GM18502 (cell line): ENCODE measurements around the gene DBR1.

Source experiments
- ATAC-seq: cut with Tn5 transposase; IDR thresholded peaks from one replicate; pipeline ENCODE4 v1.9.1; 2021; ENCODE audit warnings: mild to moderate bottlenecking; ENCODE audit not compliant: unreplicated experiment, poor library complexity

Gene DBR1, protein sequence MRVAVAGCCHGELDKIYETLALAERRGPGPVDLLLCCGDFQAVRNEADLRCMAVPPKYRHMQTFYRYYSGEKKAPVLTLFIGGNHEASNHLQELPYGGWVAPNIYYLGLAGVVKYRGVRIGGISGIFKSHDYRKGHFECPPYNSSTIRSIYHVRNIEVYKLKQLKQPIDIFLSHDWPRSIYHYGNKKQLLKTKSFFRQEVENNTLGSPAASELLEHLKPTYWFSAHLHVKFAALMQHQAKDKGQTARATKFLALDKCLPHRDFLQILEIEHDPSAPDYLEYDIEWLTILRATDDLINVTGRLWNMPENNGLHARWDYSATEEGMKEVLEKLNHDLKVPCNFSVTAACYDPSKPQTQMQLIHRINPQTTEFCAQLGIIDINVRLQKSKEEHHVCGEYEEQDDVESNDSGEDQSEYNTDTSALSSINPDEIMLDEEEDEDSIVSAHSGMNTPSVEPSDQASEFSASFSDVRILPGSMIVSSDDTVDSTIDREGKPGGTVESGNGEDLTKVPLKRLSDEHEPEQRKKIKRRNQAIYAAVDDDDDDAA

DNA sequence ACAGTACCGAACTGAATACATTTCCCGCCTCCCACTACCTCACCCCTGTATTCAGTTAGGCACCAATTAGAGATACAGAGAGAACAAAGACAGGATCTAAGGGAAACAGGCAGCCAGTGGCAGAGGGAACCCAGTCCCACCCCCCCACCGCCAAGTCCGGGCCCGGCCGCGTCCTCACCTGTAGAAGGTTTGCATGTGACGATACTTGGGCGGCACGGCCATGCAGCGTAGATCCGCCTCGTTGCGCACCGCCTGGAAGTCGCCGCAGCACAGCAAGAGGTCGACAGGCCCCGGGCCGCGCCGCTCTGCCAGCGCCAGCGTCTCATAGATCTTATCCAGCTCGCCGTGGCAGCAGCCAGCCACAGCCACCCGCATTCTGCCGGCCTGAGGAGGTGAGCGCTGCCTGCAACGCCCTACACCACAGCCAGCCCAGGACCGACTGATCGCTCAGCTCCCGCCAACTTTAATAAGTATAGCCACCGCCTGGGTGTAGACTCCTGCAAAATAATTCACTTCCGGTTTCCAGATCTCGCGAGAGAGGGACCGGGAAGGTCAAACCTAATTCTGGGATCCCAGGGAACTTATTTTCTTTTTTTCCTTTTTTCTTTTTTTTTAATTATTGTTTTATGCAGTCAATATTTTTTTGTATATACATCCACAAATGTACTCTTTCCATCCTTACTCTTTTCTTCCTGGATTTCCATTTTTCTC lies at the start of gene DBR1:
Gene DBR1 (minus strand): TSS at position 501 of the 711 bp plus-strand sequence. CDS start 126 bp downstream, at position 375.
- ATAC-seq: peak; percentile 93

DNA sequence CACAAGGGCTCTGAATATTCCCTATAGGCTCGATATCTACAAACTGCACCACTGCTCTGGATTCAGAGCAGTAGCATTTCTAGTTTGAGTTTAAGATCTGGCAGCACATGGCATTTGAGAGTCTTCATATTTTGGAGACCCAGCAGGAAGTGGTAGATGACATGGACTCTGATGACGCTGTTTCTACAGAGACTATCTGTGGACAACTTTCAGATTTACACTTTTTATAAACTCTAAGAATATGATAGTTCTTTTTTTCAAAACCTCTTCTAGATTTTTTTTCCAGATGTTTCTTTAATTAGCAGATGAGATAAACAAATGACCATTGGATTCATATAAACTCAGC lies 48.2 kb upstream of the DBR1 start:
- no peak for ATAC-seq

DNA sequence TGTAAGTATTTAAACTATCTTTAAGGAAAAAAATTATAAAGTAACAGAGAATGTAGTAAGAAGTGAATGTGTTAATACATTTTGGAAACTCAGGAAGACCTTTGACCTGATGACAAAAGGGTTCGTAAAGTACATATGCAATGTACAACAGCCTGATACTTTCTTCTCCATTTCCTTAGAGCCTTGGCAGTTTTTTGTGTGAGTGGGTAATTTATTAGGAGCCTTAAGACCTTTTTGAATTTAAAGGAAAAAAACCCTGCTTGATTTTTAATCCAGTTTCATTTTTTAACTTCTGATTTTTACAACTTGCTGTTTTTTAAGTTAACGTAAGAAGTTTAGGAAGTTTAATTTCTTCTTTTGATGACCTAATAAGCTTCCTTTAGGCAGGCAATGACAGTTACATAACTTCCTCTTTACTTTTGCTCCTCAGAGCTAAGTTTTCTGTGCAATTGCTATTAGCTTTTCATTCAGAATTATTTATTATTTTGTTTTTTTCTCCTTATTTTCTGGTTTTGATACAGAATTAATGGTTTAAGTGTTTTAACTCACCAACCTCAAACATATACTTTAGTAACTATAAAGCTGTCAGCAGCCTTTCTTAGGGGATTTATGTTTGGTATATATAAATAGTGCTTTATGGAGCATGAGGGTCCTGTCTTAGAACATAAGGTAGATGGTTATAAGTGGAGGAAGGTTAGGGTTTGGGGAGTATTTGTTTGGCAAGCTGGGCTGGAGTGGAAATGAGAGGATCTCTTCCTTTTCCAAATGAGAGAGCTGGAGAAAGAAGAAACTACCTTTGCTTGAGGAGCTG lies 47.6 kb upstream of the DBR1 start:
- no peak for ATAC-seq

DNA sequence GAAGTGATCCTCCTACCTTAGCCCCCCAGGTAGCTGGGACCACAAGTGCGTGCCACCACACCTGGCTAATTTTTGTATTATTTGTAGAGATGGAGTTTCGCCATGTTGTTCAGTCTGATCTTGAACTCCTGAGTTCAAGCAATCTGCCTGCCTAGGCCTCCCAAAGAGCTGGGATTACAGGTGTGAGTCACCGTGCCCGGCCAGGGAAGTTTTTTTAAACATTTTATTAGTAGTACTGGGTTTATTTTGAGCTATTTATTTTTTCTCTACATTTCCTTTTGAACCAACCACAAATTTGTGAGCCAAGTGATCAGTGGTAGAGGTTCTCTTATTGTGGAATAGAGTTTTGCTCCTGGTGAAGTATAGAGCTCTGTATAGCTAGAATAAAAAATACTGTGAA lies 46.1 kb upstream of the DBR1 start:
- ATAC-seq: no peak

DNA sequence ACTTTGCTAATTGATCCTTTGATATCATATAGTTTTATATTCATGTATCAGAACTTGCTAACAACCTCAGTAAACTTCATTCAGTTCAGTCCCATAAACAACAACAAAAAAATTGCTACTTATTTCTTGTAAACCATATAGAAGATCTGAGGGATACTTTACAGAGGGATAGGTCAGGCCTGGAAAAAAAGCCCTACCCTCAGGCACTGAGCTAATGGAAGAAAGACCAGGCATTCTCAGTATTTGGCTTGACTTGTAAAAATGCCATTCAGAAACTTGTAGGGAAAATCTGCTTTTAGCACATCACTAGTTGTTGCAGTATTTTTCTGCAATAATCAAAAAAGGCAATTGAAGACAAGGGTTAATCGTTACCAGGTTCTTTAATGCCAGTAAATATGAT lies 45.5 kb upstream of the DBR1 start:
- no peak for ATAC-seq

DNA sequence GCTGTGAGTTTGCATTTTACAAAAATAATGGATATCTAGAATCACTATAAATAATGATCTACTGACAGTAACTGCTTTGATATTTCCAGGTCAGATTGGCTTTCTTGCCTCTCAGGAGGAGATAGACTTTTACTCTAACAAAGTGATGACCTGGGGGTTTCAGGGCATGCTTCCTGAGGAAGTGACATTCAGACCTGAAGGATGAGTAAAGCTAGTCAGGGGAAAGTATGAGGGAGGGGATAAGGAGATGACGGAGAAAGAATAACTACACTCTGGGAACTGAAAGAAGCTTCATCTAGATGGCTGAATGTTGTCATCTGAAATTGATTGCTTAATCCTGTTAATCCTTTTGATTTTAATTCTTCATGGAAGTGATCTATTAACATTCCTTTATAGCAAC lies 44.5 kb upstream of the DBR1 start:
- ATAC-seq: no peak

DNA sequence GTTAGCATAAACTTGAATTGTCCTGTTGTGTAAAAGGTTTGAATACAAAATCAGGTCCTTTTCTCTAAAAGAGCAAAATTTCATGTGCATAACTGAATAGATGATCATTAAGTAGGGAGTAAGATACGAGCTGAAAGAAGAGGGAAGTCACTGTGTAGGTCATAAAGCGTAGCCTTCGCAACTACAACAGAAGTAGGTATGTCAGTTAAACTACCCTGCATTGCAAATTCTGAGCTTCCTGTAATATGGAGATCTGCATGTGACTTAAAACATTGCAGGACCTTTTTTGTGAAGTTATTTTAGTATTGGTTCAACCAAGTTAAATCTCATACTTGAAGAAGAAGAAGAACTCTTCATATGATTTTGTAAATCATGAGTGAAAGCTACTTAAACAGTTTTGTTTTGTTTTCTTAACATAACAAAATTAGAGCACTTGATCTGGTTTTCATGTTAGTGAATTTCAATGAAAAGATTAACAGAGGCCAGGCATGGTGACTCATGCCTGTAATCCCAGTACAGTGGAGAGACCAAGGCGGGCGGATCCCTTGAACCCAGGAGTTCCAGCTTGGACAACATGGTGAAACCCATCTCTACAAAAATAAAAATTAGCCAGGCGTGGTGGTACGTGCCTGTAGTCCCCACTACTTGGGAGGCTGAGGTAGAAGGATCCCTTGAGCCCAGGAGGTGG lies 38.8 kb upstream of the DBR1 start:
- no peak for ATAC-seq

DNA sequence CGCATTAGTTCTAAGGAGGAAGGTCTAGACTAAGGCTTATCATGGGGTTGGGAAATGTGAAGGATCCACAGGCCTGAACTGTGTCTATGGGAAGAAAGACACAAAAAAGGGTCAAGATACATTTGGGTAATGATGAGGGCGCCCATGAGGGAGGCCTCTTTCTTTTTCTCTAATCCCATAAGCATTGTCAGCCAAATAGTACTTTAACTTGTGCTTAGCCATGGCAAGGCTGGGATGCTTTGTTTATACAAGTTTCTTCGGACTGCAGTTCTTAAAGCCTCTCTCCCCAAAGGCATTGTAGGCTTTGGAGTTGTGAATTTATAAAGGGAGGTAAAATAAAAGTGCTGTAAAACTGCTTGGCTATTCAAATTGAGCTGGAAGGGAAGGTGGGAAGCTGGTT lies 35.8 kb upstream of the DBR1 start:
- ATAC-seq: no peak

DNA sequence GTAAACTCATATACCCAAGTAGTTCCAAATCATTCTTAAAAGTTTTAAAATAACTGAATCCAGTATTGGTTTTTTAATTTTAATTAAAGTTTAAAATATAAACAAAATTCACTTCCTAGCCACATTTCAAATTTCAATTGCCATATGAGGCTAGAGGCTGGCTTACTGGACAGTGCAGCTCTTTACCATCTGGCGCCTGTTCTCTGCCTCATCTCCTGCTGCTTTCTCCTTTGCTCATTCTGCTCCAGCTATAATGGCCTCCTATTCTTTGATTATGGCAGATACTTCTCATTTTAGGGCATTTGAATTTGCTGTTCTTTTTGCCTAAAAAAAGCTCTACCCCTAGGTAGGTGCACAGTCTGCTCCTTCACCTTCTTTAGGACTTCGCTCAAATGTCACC lies 31.5 kb upstream of the DBR1 start:
- ATAC-seq: no peak

DNA sequence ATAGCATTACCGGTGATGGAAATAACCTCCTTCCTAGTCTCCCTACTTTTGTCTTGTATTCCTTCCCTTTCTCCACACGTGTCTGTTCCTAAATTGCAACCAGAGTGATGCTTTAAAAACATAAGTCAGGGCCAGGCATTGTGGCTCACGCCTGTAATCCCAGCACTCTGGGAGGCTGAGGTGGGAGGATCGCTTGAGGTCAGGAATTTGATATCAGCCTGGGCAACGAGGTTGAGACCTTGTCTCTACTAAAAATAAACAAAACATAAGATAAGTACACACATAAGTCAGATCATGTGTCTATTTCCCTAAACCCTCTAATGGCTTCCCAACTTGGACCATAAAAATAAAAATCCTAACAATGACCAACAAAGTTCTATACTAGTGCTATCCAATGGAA lies 30.8 kb upstream of the DBR1 start:
- no peak for ATAC-seq

DNA sequence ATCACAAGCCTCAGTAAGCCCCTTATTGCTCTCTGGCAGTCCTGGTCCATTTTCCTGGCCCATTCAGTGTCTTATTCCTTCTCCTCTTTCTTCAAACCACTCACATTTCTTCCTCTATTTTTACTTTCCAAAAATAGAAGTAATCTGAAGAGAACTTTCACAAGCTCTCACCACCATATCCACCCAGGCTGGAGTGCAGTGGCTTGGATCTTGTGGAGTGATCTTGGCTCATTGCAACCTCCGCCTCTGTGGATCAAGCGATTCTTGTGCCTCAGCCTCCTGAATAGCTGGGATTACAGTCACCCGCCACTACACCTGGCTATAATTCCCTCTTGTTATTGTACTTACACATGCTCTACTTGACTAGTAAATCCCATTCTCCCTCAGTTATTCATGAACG lies 29.2 kb upstream of the DBR1 start:
- no peak for ATAC-seq

DNA sequence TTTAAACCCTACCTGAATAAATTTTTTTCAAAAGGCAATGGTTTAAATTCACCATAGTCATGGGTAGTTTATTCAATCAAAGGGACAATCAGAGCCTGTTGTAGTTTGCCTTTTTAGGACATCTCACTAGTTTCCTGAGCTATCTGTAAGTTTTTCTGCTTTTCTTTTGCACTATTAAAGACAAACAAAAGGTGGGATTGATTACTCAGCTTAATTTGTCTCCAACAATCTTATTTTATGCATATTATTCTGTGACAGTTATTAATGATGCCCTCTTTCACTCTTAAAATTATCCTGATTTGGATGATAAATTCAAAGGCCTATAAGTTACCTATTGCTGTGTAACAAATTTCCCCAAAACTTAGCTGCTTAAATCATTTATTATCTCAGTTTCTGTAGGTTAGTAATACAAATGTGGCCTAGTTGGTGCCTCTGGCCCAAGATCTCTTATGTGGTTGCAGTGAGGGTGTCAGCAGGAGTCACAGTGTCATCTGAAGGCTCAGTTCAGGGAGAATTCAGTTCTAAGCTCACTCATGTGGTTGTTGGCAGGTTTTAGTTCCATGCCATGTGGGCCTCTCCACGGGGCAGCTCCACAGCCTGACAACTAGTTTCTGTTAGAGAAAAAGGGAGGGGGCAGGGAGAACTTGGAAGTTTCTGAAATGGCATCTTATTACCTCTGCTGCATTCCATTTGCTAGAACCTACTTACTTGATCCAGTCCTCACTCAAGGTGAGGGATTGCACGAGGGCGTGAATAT lies 28.4 kb upstream of the DBR1 start:
- no peak for ATAC-seq

DNA sequence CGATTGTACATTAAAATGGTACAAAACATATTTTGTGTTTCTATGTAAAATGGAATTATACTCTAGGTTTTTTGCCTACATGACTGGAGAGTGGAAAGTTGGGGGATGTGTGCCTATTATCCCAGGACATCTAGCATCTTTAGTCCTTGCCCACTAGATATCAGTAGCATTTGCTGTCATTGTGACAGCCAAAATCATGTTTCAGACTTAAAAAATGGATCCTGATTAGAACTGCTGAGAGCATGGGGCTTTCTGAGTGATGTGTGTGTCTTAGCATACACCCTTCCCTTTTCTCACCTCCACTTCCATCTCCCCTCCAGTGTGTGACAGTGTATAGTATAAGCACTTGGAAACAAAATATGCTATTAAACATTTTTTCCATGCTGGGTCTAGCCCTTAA lies 25.7 kb upstream of the DBR1 start:
- ATAC-seq: no peak

DNA sequence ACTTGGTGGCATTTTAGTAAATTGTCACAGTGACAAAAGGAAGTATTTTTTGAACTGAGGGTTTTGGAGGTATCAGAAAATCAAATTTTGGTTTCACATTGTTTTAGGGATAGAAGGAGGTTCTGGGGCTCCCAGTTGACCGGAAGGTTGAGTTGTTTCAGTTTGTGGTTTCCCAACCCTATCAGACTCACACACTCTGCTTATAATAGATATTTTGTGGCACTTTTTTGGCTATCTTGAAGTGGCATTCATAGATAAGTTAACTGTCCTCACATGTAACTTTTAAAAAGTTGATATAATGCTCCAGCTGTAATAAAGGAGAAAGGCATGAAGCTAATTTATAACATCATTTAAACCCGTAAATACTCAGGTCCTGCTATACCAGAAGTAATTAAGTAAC lies 25.1 kb upstream of the DBR1 start:
- ATAC-seq: no peak

DNA sequence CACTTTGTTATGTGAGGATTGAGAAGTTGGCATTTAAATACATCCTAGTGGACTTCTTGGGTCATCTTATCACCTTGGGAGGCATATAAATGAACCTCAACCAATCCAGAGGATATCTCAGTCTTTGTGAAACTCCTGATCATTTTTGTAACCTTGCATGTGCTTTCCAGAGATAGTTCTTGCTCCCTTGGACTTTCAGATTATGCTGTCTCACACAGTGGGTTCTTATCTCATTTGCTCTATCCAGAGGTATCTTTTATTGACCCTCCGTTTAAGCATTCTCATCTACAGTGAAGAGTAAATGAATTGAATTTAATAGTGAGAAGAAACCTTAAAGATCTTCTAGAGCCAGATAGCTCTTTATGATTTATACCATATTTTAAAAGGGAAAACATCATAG lies 22.8 kb upstream of the DBR1 start:
- no peak for ATAC-seq

DNA sequence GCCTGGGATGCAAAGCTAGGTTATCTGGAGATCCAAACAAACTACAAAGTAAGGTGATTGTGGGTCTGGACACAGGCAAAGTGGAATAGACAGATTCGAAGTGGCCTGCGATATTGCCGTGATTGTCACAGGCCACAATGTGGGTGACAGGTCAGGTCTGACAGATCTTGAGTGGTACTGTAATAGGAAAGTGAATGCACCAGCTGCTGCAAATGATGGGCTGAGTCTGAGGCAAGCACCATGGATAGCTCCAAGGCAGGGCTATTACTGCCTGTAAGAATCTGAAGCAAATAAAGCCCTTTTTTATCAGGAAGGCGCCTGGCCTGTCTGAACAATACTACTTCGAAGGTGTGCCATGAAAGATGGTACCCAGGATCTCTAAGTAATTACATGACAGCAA lies 22.3 kb upstream of the DBR1 start:
- ATAC-seq: no peak

DNA sequence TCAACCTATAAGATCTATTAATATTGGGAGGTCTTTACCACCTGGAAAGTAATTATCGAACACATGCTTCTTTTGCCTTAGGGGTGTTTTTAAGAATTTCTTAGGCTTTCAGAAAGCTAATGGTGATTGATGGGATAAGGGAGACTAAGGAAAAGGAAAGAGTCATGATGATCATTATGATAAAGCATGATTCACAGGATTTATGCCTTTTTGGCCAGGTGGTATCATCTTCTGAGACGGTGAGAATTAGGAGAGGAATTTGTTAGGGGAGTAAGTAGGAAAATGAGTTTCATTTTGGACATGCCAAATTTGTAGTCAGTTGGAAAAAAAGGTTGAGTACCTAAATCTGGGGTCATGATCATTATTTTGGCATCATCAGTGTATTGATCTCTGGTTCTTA lies 21.3 kb upstream of the DBR1 start:
- no peak for ATAC-seq

DNA sequence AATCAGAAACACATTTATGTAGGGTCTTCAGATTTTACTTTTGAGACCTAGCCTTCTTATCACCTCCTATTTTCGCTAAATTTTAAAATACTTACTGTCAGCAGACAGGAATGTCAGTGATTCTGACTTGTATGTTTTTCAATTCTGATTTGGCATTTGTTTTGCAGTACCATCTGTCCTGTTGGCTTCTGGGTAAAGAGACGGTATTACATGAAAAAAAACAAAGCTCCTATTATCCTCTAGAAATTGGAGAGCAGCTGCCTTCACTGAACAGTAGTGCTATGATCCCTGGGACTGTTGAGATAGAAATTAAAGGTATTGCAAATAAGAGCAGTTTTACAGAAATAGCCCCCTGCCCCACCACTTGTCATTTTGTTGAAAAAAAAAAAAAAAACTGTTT lies 20.8 kb upstream of the DBR1 start:
- ATAC-seq: no peak

DNA sequence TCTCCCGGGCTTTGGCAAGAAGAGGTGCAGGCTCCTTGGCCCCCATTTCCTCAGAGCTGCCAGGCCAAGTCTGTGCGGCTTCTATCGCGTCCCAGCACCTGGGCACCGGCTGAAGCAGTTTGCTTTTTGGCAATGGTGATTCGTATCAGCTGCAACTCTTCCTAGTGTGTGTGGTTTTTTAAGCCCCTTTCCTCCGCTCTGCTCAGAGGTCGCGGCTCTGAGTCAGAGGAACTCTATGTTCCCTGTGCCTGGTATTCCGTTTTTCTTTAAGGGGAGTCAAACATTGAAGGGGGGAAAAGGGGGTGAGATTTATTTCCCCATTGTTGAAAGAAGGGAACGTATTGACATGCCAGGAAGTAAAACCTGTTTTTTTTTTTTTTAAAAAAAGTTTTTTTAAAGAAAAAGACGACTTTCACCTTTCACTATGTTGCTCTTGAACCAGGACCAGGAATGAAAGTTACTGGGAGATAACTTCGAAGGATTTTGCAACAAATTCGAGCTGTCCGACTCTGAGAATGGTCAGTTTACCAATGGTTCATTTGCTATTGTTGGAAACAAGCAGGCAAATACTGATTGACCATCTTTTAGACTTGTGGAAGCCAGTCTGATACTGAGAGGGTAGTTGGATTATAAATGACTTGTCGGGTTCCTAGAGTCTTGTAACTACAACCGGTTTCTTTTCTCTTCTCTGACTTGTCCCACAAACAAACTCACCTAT lies 13.5 kb upstream of the DBR1 start:
- ATAC-seq: no peak
